SK-N-SH treated with all-trans-retinoic acid at 6 μM for 48 hours (cell line): ENCODE results near the gene DLG2.

Experiments used
- ATAC-seq: fragments of 200-7000 bp; cut with Tn5 transposase; 3 replicates; pipeline ENCODE4 v1.9.1; 2020; ENCODE audit warnings: mild to moderate bottlenecking, moderate library complexity
- ARNTL ChIP-seq: fragments of 450-650 bp; formaldehyde crosslinking; IDR thresholded peaks from 2 replicates; pipeline ENCODE4 v1.5.0; 2020; ENCODE audit warnings: low read depth, mild to moderate bottlenecking, moderate library complexity, borderline replicate concordance
- BACH2 ChIP-seq: fragments of 250-450 bp; sonication (Bioruptor Pico); IDR thresholded peaks from 2 replicates; pipeline ENCODE4 v1.9.0; 2021; ENCODE audit warnings: mild to moderate bottlenecking, borderline replicate concordance
- CREB5 ChIP-seq: fragments of 250-450 bp; sonication (Bioruptor Pico); IDR thresholded peaks from 2 replicates; pipeline ENCODE4 v1.5.1; 2020; ENCODE audit warnings: low read depth, mild to moderate bottlenecking, moderate library complexity
- CSDC2 ChIP-seq: fragments of 250-450 bp; sonication (Bioruptor Pico); IDR thresholded peaks from 2 replicates; pipeline ENCODE4 v1.5.0; 2020; ENCODE audit warnings: mild to moderate bottlenecking, moderate library complexity
- CSRNP3 ChIP-seq: fragments of 250-450 bp; sonication (Bioruptor Pico); IDR thresholded peaks from 2 replicates; pipeline ENCODE4 v1.5.1; 2021; ENCODE audit warnings: mild to moderate bottlenecking, moderate library complexity
- ESRRG ChIP-seq: fragments of 250-450 bp; sonication (Bioruptor Pico); IDR thresholded peaks from 2 replicates; pipeline ENCODE4 v1.6.1; 2021; ENCODE audit warnings: mild to moderate bottlenecking
- GLIS3 ChIP-seq: fragments of 250-450 bp; sonication (Bioruptor Pico); IDR thresholded peaks from 2 replicates; pipeline ENCODE4 v1.5.0; 2020; ENCODE audit warnings: mild to moderate bottlenecking, moderate library complexity
- ISL1 ChIP-seq: fragments of 250-450 bp; sonication (Bioruptor Pico); IDR thresholded peaks from 2 replicates; pipeline ENCODE4 v2.1.2; 2022; ENCODE audit warnings: mild to moderate bottlenecking, moderate library complexity
- OSR1 ChIP-seq: fragments of 250-450 bp; sonication (Bioruptor Pico); IDR thresholded peaks from 2 replicates; pipeline ENCODE4 v1.8.0; 2022; ENCODE audit warnings: moderate library complexity, mild to moderate bottlenecking, inconsistent platforms
- PATZ1 ChIP-seq: fragments of 250-450 bp; sonication (Bioruptor Pico); IDR thresholded peaks from 2 replicates; pipeline ENCODE4 v1.8.0; 2020; ENCODE audit warnings: mild to moderate bottlenecking, moderate library complexity, borderline replicate concordance
- POU6F1 ChIP-seq: fragments of 250-450 bp; sonication (Bioruptor Pico); IDR thresholded peaks from 2 replicates; pipeline ENCODE4 v1.8.0; 2021; ENCODE audit warnings: low read depth, mild to moderate bottlenecking, moderate library complexity, borderline replicate concordance
- PPARA ChIP-seq: fragments of 250-450 bp; sonication (Bioruptor Pico); IDR thresholded peaks from 2 replicates; pipeline ENCODE4 v1.5.0; 2020; ENCODE audit warnings: mild to moderate bottlenecking, borderline replicate concordance
- RARB ChIP-seq: fragments of 250-450 bp; sonication (Bioruptor Pico); IDR thresholded peaks from 2 replicates; pipeline ENCODE4 v1.8.0; 2021; ENCODE audit warnings: mild to moderate bottlenecking, moderate library complexity
- SNAI2 ChIP-seq: fragments of 250-450 bp; sonication (Bioruptor Pico); IDR thresholded peaks from 2 replicates; pipeline ENCODE4 v1.5.0; 2020; ENCODE audit warnings: mild to moderate bottlenecking, moderate library complexity
- TCF4 ChIP-seq: fragments of 250-450 bp; sonication (Bioruptor Pico); IDR thresholded peaks from 2 replicates; pipeline ENCODE4 v1.8.0; 2021; ENCODE audit warnings: mild to moderate bottlenecking, moderate library complexity, borderline replicate concordance
- TSHZ2 ChIP-seq: fragments of 250-450 bp; sonication (Bioruptor Pico); IDR thresholded peaks from 2 replicates; pipeline ENCODE4 v1.5.0; 2020; ENCODE audit warnings: mild to moderate bottlenecking, moderate library complexity
- ZC3H10 ChIP-seq: fragments of 250-450 bp; sonication (Bioruptor Pico); IDR thresholded peaks from 2 replicates; pipeline ENCODE4 v1.5.1; 2021; ENCODE audit warnings: mild to moderate bottlenecking, moderate library complexity
- ZFP30 ChIP-seq: fragments of 450-650 bp; formaldehyde crosslinking; IDR thresholded peaks from 2 replicates; pipeline ENCODE4 v1.5.0; 2022; ENCODE audit warnings: mild to moderate bottlenecking, moderate library complexity
- ZNF565 ChIP-seq: fragments of 450-650 bp; formaldehyde crosslinking; conservative IDR thresholded peaks from 2 replicates; pipeline ENCODE4 v1.5.0; 2020; ENCODE audit warnings: low read depth, mild to moderate bottlenecking, moderate library complexity
- ZNF70 ChIP-seq: fragments of 450-650 bp; formaldehyde crosslinking; IDR thresholded peaks from 2 replicates; pipeline ENCODE4 v1.5.0; 2020; ENCODE audit warnings: mild to moderate bottlenecking, moderate library complexity
- ZNF8 ChIP-seq: fragments of 450-650 bp; formaldehyde crosslinking; IDR thresholded peaks from 2 replicates; pipeline ENCODE4 v1.5.0; 2020; ENCODE audit warnings: mild to moderate bottlenecking, moderate library complexity

DLG2 gene

GRCh38 chr11:85575388-85575787, 51.8 kb downstream of the DLG2 start:
- ATAC-seq, result no peak
- TF ChIP-seq ZFP30 (CRISPR knock-in tag) (no peak), ZNF8 (no peak), TCF4 (CRISPR knock-in tag) (no peak), CSDC2 (CRISPR knock-in tag) (no peak)

GRCh38 chr11:85572056-85572455, 55.1 kb downstream of the DLG2 start:
- ATAC-seq, result no peak
- TF ChIP-seq TCF4 (CRISPR knock-in tag) (no peak), PPARA (CRISPR knock-in tag) (no peak), BACH2 (no peak), TSHZ2 (CRISPR knock-in tag) (no peak), CSRNP3 (no peak), CREB5 (CRISPR knock-in tag) (no peak), SNAI2 (CRISPR knock-in tag) (no peak), OSR1 (no peak), ARNTL (CRISPR knock-in tag) (no peak), POU6F1 (CRISPR knock-in tag) (no peak), ESRRG (no peak), ZNF8 (no peak)

GRCh38 chr11:85569525-85569924, 57.6 kb downstream of the DLG2 start:
- no peak for ATAC-seq
- TF ChIP-seq GLIS3 (CRISPR knock-in tag) (no peak), PPARA (CRISPR knock-in tag) (no peak), TSHZ2 (CRISPR knock-in tag) (no peak), ZNF8 (no peak), CREB5 (CRISPR knock-in tag) (no peak), ZFP30 (CRISPR knock-in tag) (no peak), ISL1 (CRISPR knock-in tag) (no peak), PATZ1 (CRISPR knock-in tag) (no peak), ZNF70 (no peak), ZC3H10 (CRISPR knock-in tag) (no peak), TCF4 (CRISPR knock-in tag) (no peak), ESRRG (no peak), BACH2 (no peak), RARB (no peak), SNAI2 (CRISPR knock-in tag) (no peak), CSRNP3 (no peak), CSDC2 (CRISPR knock-in tag) (no peak), ZNF565 (no peak), OSR1 (no peak)
